ENCODE results near the gene CHCHD3. TPM values are rescaled to one million over a fixed set of nuclear protein-coding genes. Genes with fewer than 3 reads are reported as not detected.

CHCHD3 gene
- total RNA-seq, 4 donors from 2014 or later, result 66.0 to 79.1 (median 70.0) TPM

DNA sequence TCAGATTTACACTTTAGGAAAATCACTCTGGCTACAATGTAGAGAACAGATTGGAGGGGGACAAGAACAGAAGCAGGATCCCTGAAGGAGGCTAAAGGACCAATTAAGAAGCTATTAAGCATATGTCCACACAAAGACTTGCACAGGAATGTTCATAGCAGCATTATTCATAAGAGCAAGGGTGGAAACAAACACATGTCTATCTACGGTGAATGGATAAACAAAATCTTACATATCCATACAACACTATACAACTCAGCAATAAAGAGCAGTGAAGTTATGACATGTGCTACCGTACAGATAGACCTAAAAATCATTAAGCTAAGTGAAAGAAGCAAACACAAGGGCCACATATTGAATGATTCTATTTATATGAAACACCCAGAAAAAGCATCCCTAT lies 10.4 kb downstream of the CHCHD3 start:
- H3K4me1 ChIP-seq, result peaks cover 9 to 12% of the 10 kb centered on the region in 2 donors
- peaks cover 0 to 3% of the 10 kb centered on the region in 2 donors for H3K36me3 ChIP-seq
- H3K4me3 ChIP-seq (replicated peaks in 1 of 3), result no peak overlapping the region
- H3K27me3 ChIP-seq, result no peaks in the 10 kb centered on the region
- H3K9me3 ChIP-seq, result no peaks in the 10 kb centered on the region
- TF ChIP-seq, protein P1, sequence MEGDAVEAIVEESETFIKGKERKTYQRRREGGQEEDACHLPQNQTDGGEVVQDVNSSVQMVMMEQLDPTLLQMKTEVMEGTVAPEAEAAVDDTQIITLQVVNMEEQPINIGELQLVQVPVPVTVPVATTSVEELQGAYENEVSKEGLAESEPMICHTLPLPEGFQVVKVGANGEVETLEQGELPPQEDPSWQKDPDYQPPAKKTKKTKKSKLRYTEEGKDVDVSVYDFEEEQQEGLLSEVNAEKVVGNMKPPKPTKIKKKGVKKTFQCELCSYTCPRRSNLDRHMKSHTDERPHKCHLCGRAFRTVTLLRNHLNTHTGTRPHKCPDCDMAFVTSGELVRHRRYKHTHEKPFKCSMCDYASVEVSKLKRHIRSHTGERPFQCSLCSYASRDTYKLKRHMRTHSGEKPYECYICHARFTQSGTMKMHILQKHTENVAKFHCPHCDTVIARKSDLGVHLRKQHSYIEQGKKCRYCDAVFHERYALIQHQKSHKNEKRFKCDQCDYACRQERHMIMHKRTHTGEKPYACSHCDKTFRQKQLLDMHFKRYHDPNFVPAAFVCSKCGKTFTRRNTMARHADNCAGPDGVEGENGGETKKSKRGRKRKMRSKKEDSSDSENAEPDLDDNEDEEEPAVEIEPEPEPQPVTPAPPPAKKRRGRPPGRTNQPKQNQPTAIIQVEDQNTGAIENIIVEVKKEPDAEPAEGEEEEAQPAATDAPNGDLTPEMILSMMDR (IDR thresholded peaks at IDR 0.05), result no peak
- TF ChIP-seq POLR2A (IDR thresholded peaks at IDR 0.05), result no peak
- intact Hi-C loops (cut with DNase I), result no loop called here
- DNase-seq, result no peak
- no peak overlapping the region for H3K27ac ChIP-seq
- WGBS, 2 donors, result 97 to 99% methylated on average over 2 of the region's 2 CpGs

DNA sequence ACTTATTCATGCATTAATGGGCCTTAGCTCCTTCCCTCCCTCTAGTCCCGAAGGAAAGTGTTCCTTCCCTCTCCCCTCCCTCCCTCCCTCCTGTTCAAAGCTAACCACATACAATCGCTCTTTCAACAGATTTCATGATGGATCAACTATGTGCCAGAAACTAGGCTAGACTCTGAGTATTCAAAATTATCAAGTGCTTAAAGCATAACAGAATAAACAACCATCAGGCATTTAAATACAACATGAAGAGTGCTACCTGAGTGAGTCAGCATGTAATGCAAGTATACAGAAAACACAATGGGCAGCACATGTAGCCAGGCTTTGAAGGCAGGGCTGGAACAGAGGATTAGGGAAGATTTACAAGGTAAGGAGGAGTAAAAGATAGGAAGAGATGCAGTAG lies 11.3 kb downstream of the CHCHD3 start:
- WGBS, 2 donors, result 26 to 27% methylated on average over 2 of the region's 2 CpGs
- intact Hi-C loops (cut with DNase I), result no loop called here
- H3K9me3 ChIP-seq, result no peaks in the 10 kb centered on the region

DNA sequence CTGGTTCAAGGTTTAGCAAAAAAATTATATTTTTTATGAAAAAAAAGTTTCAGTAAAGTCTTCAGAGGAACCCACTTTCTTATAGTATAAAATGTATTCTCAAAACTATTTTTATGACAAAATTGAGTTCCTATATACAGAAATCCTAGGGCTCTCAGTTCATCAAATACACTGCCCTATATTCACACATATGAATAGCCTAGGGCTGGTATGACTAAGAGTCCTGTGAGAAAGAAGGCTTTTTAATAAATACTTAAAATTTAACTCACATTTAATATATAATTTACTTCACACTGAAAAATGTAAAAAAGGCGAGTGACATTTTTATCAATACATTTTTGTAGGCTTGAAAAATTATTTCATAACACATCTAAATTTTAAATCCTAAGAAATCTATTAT lies 16.6 kb downstream of the CHCHD3 start:
- H3K4me3 ChIP-seq (replicated peaks in 1 of 3), result no peak overlapping the region
- TF ChIP-seq, protein P1 (IDR thresholded peaks at IDR 0.05), result no peak
- TF ChIP-seq POLR2A (IDR thresholded peaks at IDR 0.05), result no peak
- intact Hi-C loops (cut with DNase I), result no loop called here
- H3K27me3 ChIP-seq, result no peaks in the 10 kb centered on the region
- H3K27ac ChIP-seq, result no peak overlapping the region
- H3K9me3 ChIP-seq, result no peaks in the 10 kb centered on the region
- peaks cover 6 to 10% of the 10 kb centered on the region in 2 donors for H3K4me1 ChIP-seq
- peaks cover 0 to 3% of the 10 kb centered on the region in 2 donors for H3K36me3 ChIP-seq
- WGBS, 2 donors, result 98 to 99% methylated on average over 1 of the region's 1 CpG
- DNase-seq, result no peak

More for the DNA sequence above, 11.3 kb downstream of the CHCHD3 start:
- H3K36me3 ChIP-seq, result peaks cover 0 to 3% of the 10 kb centered on the region in 2 donors
- peaks cover 9 to 12% of the 10 kb centered on the region in 2 donors for H3K4me1 ChIP-seq
- H3K4me3 ChIP-seq (replicated peaks in 1 of 3), result no peak overlapping the region
- H3K27me3 ChIP-seq, result no peaks in the 10 kb centered on the region
- TF ChIP-seq POLR2A (IDR thresholded peaks at IDR 0.05), result no peak
- TF ChIP-seq, protein P1 (IDR thresholded peaks at IDR 0.05), result no peak
- DNase-seq, result peak; percentile 14 to 19
- no peak overlapping the region for H3K27ac ChIP-seq

DNA sequence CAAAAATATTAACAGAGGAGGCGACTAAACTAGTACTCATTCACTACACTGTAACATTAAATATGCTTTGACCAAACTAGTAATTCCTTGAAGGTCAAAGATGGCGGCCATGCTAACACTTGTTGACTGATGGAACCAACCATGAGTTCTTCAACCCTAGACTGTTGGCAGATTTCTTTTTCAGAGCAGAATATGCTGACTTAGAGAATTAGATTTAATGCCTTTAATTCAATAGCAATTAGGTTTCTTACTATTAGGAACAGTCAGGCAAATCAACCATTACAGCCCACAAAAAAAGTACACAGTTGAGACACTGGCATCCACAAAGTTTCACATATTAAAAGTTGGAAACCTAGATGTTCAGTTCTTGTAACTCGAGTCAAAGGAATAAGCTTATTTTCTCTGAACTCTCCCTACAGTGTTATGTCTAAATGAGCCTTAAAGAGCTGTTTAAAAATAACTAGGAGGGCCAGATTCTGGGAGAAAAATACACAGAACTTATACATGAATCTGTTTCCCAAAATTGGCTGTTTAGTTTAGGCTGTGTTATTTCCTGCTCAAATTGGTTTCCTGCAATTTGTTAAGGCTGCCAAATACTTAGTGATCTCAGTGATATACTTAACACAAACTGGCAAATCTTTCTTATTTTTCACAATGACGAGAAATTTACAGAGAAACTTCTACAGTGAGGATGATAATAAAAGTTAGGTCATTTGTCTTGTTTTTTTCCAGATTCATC lies 17.6 kb downstream of the CHCHD3 start:
- no peak for DNase-seq
- Histone ChIP-seq H3K27ac (no peak overlapping the region), H3K36me3 (peaks cover 0 to 3% of the 10 kb centered on the region in 2 donors), H3K4me3 (replicated peaks in 1 of 3) (no peak overlapping the region), H3K4me1 (peaks cover 6 to 10% of the 10 kb centered on the region in 2 donors), H3K9me3 (no peaks in the 10 kb centered on the region), H3K27me3 (no peaks in the 10 kb centered on the region)
- intact Hi-C loops (cut with DNase I), result no loop called here
- TF ChIP-seq, protein P1 (IDR thresholded peaks at IDR 0.05), result no peak
- TF ChIP-seq POLR2A (IDR thresholded peaks at IDR 0.05), result no peak
- WGBS, 2 donors, result 66 to 69% methylated on average over 4 of the region's 4 CpGs

- WGBS, 2 donors, result 74 to 93% methylated on average over 2 of the region's 2 CpGs
- no peak for TF ChIP-seq POLR2A (IDR thresholded peaks at IDR 0.05)
- TF ChIP-seq, protein P1 (IDR thresholded peaks at IDR 0.05), result no peak
- Histone ChIP-seq H3K4me1 (peaks cover 9 to 10% of the 10 kb centered on the region in 2 donors), H3K9me3 (no peaks in the 10 kb centered on the region), H3K27ac (no peak overlapping the region), H3K4me3 (replicated peaks in 1 of 3) (no peak overlapping the region), H3K27me3 (no peaks in the 10 kb centered on the region), H3K36me3 (no peaks in the 10 kb centered on the region)
- DNase-seq, result no peak
- intact Hi-C loops (cut with DNase I), result no loop called here
These were observed 20.1 kb downstream of the CHCHD3 start for GRCh38 chr7:133061792-133062191.

Data from thyroid gland (tissue), 4 donors.